Inflammatory macrophage treated with lipopolysaccharide for 1 hour (primary cell): ENCODE results near the gene TRIM51.
"Not testable (repeated sequence)": the region's sequence is repeated elsewhere in the genome, so short reads cannot be mapped to it uniquely, and the experiment has no call there.

Experiments
- DNase-seq, 2 donors: peaks; one replicate each; pipeline ENCODE4 v3.0.0-alpha.2; 2020 to 2022

Gene TRIM51, protein sequence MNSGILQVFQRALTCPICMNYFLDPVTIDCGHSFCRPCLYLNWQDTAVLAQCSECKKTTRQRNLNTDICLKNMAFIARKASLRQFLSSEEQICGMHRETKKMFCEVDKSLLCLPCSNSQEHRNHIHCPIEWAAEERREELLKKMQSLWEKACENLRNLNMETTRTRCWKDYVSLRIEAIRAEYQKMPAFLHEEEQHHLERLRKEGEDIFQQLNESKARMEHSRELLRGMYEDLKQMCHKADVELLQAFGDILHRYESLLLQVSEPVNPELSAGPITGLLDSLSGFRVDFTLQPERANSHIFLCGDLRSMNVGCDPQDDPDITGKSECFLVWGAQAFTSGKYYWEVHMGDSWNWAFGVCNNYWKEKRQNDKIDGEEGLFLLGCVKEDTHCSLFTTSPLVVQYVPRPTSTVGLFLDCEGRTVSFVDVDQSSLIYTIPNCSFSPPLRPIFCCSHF

DNA sequence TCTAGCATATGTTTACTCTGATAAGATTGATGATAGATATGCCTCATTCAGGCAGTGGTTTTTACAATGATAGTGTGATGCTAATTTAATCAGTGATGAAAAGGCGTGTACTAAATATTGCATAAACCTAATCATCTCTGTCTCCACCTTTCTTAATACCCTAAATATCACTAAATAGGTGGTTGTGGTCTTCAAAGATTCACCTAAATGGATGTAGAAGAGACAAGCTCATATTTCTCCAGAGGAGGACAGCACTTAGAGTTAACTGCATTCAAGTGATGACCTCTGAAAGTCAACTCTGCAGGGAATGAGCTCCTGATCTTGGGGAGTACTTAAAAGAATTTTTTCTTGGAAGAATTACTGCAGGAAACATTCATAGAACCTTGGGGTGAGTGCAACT, at the start of gene TRIM51:
Gene TRIM51 (plus strand): TSS at position 301 of the 400 bp plus-strand sequence. CDS start 2,132 bp downstream, outside the sequence.
- not testable (repeated sequence) for DNase-seq

DNA sequence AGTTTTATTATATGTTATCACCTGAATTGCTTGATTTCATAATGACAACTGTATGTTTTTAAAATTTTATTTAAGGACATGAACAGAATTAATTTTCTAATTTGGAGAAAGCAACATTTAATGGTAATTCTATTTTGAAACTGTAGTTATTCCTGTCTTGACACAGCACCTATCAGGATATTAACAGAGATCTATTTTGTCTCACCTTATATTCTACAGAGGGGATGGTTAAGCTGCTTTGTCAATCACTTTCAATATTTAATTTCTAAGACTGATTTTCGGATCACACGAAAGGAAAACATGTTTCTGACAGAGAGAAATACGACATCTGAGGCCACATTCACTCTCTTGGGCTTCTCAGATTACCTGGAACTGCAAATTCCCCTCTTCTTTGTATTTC, 44.6 kb upstream of the TRIM51 start, which contains the start of gene OR5D16:
Gene OR5D16 (plus strand): TSS at position 301 of the 400 bp plus-strand sequence. CDS start 0 bp downstream, at position 301.
- DNase-seq, result no peak

DNA sequence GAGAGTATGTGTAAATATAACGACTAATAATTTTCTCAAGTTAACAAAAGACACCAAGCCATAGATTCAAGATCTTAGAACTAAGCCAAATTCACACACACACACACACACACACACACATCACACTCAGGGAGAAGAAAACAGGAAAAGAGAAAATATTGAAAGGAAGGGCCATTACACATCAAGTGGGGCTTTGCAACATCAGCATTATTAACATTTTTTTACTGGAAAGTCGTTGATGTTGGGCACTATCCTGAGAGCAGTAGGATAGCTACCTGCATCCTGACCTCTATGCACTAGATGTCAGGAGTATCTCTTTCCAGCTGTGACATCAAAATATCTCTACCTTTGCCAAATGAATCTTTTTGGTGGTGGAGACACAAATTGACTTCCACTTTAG, 35.6 kb upstream of the TRIM51 start:
- no peak for DNase-seq

DNA sequence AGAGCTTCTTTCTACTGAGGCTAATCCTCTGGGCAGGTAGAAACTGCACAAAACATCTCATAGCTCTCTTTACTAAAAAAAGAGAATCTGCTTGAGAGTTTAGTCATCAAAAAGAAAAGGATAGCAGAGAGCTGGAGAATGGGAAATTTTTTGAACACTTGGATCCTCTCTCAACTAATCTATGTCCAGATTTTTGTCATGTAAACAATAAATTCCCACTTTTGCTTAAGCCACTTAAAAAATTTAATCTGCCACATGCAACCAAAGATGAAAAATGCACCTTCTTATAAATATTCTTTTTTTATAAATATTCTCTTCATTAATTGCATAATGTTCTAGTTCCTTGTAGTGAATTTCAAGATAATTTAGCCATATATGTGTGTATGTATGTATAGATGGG, 34.1 kb upstream of the TRIM51 start:
- DNase-seq, result no peak

DNA sequence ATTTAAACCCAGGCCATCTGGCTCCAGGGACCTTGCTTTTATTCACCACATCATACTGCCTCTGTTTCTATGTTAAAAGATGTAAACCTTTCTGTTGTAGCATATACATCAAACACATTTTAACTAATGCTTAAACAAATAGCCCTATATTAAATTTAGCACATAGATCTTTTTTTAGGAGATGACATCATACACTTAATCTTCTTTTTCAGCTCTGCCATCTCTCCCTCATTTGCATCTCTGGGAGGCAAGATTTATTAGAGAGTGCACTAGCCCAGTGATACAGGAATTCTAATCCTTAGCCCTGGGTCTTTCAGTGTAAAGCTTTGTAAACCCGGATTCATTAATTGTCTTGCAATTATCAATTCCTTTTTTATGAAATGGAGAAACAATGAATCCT, 31.0 kb upstream of the TRIM51 start:
- DNase-seq, result no peak

DNA sequence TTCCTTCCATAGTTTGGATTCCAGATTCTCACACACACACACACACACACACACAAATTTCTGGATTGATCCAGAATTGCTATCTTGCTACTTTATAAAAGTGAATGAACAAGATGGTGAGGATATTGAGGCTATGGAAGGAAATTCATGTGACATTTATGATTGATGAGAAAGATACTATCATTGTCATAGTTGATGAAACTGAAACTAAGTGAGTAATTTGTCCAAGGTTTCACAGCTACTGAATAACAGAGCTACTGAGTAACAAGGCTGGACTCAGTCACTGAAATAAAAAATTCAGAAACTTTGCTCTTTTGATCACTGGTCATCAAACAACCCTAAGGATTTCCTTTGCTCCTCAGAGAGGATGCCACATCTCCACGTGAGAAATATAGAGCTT, 28.4 kb upstream of the TRIM51 start:
- DNase-seq, result no peak

DNA sequence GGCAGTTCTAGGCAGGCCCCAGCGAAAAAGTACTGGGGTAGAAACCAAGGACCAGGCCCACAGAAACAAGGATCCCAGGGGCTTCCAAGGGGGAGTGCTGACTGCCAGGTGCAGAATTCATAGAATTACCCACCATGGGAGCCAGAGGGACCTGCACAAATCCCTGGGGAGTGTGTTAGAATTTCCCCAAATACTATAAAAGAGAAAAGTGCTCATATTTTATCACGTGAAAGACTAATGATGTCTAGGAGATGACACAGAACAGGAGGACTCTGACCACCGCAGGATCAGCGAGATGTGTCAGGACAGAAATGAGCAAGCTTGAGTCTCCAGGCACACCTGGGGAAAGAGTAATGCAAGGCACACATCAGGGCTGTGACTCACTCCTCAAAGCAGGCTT, 15.7 kb upstream of the TRIM51 start:
- not testable (repeated sequence) for DNase-seq

DNA sequence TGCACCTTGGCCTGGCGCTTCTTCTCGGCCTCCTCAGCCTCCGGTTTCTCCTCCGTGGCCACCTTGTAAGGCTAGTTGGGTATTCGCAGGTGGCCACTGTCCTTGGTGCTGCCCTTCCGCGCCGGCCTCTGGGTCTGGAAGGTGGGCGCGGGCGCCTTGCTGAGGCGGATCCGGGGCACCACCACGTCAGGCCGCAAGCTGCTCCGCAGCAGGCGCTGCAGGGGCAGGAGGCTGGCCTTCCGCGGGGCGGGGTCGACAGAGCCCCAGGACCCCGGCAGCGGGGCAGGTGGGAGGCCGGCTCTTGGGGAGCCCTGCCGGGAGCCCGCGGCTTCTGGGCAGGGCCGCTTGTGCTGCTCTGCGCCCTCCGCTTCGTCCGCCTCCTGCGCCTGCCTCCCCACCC, 10.4 kb upstream of the TRIM51 start:
- not testable (repeated sequence) for DNase-seq

DNA sequence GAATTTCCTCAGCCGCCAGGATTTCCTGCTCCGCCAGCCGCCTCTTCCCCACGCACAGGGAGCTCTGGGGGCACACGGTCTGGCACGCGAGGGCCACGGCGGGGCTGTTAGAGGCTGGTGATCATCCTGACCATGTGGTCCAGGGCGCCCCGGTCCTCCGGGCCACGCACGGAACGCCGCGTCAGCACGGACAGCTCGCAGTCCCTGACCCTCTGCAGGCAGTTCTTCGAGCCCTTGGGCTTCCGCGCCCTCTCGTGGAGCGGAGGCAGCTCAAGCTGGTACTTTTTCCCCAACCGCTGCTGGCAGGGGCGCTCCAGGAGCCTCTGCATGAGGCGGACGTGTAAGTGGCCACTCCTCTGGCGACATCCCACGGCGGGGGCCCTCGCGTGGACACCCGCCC, 10.0 kb upstream of the TRIM51 start:
- not testable (repeated sequence) for DNase-seq

DNA sequence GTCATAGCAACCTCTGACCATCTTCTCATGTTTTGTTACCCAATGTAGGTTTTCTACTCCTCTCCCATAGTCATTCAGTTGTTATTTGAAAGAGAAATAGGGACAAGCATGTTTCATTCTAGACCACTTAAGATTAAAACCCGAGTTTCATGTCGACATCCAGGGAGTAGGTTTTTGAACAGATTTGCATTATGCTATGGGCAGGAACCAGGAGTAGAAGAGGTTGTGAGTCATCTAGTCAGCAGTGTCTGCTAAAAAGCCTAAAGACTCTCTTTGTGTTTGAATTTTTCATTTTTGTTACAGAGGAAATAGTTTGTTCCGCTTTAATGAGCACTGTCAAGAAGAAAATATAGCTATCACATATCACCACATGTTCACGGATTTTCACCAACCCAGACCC, 1.9 kb downstream of the TRIM51 start:
- DNase-seq, result not testable (repeated sequence)

DNA sequence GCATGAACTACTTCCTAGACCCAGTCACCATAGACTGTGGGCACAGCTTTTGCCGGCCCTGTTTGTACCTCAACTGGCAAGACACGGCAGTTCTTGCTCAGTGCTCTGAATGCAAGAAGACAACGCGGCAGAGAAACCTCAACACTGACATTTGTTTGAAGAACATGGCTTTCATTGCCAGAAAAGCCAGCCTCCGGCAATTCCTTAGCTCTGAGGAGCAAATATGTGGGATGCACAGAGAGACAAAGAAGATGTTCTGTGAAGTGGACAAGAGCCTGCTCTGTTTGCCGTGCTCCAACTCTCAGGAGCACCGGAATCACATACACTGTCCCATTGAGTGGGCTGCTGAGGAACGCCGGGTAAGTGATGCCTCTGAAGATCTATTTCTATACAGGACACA, 2.4 kb downstream of the TRIM51 start:
- not testable (repeated sequence) for DNase-seq

DNA sequence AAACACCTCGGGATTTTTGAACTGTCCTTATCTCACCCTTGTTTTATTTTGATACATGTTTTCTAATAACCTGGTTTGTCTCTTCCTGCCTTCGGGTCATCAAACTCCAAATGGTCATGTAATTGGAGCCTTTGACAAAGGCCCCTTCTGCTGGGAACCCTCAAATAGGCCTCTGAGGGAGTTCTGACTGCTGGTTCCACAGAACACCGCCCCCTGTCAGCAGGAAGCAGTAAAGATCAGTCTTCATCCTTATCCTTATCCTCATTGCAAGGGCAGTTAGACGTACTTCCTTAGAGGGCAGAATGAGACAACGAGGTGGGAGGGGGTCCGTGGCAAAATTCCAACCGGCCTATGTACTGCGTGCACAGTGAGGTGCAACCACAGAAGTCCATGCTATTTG, 12.1 kb downstream of the TRIM51 start:
- no peak for DNase-seq

DNA sequence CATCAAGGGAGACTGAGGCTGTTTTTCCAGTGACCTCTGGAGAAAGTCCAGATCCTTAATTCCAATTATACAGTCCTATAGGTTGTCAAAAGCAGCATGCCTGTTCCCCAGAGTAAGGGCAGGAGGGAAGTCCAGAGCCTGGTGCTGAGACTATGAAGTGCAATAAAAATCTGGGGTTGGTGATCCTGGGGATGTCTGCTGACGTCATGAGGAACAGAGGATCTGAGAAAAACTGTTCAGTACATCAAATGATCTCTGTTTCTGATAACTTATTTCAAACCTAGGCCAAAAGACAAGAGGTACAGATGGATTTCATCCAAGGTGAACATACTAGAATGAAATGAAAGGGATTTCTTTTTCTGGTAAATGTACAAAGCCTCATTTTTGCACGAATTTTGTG, 19.2 kb downstream of the TRIM51 start:
- DNase-seq, result no peak

DNA sequence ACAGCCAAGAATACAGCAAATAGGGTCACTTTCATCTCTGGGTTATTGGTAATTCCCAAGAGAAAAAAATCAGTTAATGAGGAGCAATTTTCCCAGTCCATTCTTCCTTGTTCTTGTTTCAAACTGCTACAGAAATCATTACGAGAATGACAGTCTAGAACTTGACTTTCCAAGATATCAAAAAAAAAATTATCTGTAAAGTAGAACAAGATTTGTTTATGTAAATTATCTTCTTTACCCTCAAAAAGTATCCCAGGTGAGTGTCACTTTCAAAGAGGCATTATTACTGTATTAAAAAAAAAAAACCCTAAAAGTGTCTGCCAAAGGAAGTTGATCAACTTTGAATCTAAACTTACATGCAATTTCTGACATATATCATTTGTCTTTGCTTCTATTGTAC, 31.4 kb downstream of the TRIM51 start, which contains the start of gene OR5W2:
Gene OR5W2 (minus strand): TSS at position 101 of the 400 bp plus-strand sequence. CDS start 0 bp downstream, at position 101.
- DNase-seq, result no peak

DNA sequence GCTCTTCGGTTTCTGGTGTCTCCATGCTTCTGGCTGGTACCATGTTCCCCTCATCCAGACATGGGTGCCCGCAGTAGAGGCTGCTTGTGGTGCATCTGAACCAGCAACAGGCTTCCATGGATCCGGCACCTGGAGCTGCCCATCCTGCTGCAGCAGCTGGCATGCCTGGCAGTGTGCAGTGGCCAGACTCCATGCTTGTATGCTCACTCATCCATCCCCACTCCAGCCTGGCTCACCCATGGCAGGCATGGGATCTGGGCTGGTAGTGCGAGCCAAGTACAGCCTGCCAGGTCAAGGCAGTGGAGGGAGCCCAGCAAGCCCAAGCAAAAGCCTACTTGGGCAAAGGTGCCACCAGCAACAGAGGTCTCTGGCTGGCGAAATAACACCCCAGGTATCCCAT, 37.4 kb downstream of the TRIM51 start:
- no peak for DNase-seq

DNA sequence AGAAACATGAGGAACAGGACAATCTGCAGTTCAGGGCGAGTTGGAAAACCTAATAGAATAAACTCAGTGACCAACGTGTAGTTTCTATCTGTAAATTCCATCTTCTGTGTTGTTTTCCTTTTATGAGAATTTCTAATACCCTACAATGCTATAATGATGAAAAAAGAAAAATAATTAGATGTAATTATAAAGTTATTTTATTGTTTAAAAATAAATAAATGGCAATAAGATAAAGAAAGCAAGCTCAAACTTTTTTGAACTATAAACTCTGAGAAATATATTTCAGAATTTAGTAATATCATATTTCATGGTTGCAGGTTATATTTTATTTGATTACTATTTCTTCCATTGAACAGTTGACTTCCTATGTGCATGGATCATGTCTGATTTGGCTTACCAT, 53.2 kb downstream of the TRIM51 start, which contains the start of gene OR5I1:
Gene OR5I1 (minus strand): TSS at position 101 of the 400 bp plus-strand sequence. CDS start 0 bp downstream, at position 101.
- no peak for DNase-seq
